Immature natural killer cell (primary cell): ENCODE data around the gene GPR75. TPM values are rescaled to one million over a fixed set of nuclear protein-coding genes. Genes with fewer than 3 reads are reported as not detected.
A peak's percentile ranks its signal among the peaks of the same experiment; 100 is the strongest.

Experiments used
- DNase-seq, 3 donors: peaks; one replicate each; pipeline ENCODE4 v3.0.0; 2022; ENCODE audit warnings: mixed read lengths in 1 of 3
- H3K27ac Mint-ChIP-seq, 6 donors: one replicate each; pipeline ENCODE4 v1.8.0; 2020; ENCODE audit warnings: mixed read lengths in 6 of 6, mild to moderate bottlenecking in 5 of 6, inconsistent platforms in 4 of 6, moderate library complexity in 3 of 6
- H3K27me3 Mint-ChIP-seq, 3 donors: one replicate each; pipeline ENCODE4 v1.8.0; 2020 to 2021; ENCODE audit warnings: low read depth in 3 of 3, mild to moderate bottlenecking in 3 of 3, mixed read lengths in 3 of 3, moderate library complexity in 3 of 3, inconsistent platforms in 1 of 3
- H3K36me3 Mint-ChIP-seq, 3 donors: one replicate each; pipeline ENCODE4 v1.8.0; 2020; ENCODE audit warnings: mixed read lengths in 3 of 3, inconsistent platforms in 2 of 3, mild to moderate bottlenecking in 2 of 3
- H3K4me1 Mint-ChIP-seq, 2 donors: one replicate each; pipeline ENCODE4 v1.8.0; 2020; ENCODE audit warnings: inconsistent platforms in 2 of 2, mild to moderate bottlenecking in 2 of 2, mixed read lengths in 2 of 2, moderate library complexity in 1 of 2
- H3K4me3 Mint-ChIP-seq, 5 donors: one replicate each; pipeline ENCODE4 v1.8.0; 2020; ENCODE audit warnings: mild to moderate bottlenecking in 5 of 5, mixed read lengths in 5 of 5, inconsistent platforms in 3 of 5, moderate library complexity in 3 of 5
- H3K9me3 Mint-ChIP-seq, 6 donors: one replicate each; pipeline ENCODE4 v1.8.0; 2020; ENCODE audit warnings: mild to moderate bottlenecking in 6 of 6, mixed read lengths in 6 of 6, inconsistent platforms in 4 of 6, moderate library complexity in 3 of 6
- polyA plus RNA-seq, 3 donors: library from polyadenylated mRNA; unstranded; fragments of 300-500 nt; fragmentation: Illumina TruSeq; gene quantifications; one replicate each; pipeline ENCODE4 v1.2.3, GENCODE V29; 2021

GPR75 gene
- polyA plus RNA-seq, 3 donors from 2014 or later: not detected

DNA sequence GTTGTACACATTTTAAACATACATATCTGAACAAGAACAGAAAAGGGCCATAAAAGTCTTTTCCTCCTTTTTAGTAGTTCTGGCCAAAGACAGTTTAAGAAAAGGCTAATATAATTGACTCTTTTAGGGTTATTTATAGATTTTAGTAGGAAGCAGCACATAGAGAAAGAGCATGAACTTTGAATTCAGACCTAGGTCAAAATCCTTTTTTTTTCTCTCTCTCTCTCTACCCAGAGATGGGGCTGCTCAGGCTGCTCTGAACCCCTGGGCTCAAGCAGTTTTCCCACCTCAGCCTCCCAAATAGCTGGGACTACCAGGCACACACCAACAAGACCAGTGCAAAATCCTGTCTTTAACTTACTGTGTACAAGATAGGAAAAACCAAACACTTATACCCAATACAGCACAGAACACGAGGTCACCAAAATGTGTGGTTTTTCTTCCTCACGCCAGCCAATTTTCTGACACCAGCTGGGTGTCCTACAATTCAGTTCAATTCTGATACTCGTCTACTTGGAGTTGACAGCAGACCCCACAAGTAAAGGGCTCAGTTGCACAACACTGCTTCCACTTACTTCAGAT lies 40.8 kb downstream of the GPR75 start:
- Mint-ChIP-seq H3K9me3 (no peaks in the 10 kb centered on the region), H3K4me1 (no peaks in the 10 kb centered on the region), H3K36me3 (peaks cover 12 to 34% (median 23%) of the 10 kb centered on the region in 3 donors), H3K27ac (peak overlapping the region in 3 of 6 donors; percentile 19 to 48 (median 24)), H3K27me3 (peaks cover 0 to 2% (median 1%) of the 10 kb centered on the region in 3 donors), H3K4me3 (no peak overlapping the region)
- no peak for DNase-seq

DNA sequence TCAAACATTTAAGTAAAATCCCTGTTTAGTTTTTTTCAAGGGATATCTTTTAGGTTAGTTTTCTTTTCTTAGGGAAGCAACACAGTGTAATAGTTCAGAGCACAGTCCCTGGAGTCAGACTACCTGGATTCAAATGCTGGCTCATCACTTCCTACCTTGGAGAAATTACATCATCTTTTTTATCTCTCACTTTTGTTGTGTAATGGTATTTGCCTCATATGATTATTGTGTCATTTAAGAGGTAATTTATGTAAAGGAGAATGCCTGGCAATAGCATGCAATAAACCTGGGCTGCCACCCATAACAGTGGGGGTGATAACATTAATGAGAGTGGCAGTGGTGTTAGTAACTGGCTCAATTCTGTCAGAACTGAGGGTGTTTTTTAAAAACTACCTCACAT lies 46.6 kb downstream of the GPR75 start:
- H3K4me1 Mint-ChIP-seq: no peaks in the 10 kb centered on the region
- H3K36me3 Mint-ChIP-seq: peaks cover 23 to 57% (median 26%) of the 10 kb centered on the region in 3 donors
- H3K27ac Mint-ChIP-seq: no peak overlapping the region

DNA sequence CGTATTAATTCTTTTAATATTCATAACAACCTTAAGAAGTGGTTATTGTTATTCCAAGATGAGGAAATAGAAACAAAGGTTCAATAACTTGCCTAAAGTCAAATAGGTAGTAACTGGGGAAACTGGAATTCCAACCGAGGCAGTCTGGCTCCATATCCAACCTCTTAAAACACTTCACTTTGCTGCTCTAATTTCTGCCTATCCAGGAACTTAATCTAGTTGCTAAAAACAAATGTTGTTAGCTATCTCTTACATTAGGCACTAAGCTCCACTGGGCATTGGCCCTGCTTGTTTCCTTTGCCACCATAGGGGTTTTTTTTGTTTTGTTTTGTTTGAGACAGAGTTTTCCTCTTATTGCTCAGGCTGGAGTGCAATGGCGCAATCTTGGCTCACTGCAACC lies 48.2 kb downstream of the GPR75 start:
- Mint-ChIP-seq H3K4me1 (no peaks in the 10 kb centered on the region), H3K27me3 (no peaks in the 10 kb centered on the region), H3K9me3 (no peaks in the 10 kb centered on the region), H3K4me3 (no peak overlapping the region), H3K36me3 (peaks cover 15 to 58% (median 16%) of the 10 kb centered on the region in 3 donors), H3K27ac (no peak overlapping the region)
- DNase-seq: no peak

More for the DNA sequence above, 46.6 kb downstream of the GPR75 start:
- DNase-seq: no peak
- Mint-ChIP-seq H3K27me3 (no peaks in the 10 kb centered on the region), H3K9me3 (no peaks in the 10 kb centered on the region), H3K4me3 (no peak overlapping the region)

Other genes starting within 250 kb of the GPR75 start
- 1 to 10 TPM; 2.3 to 4.3 (median 3.0) TPM for gene CHAC2, start 92.2 kb downstream of the GPR75 start, polyA plus RNA-seq
- gene ASB3, start 73.0 kb downstream of the GPR75 start, polyA plus RNA-seq: 10 to 100 TPM; 13.0 to 15.2 (median 13.4) TPM
- 10 to 100 TPM; 43.2 to 94.3 (median 46.0) TPM for gene ERLEC1, start 72.9 kb downstream of the GPR75 start, polyA plus RNA-seq
- 1 to 10 TPM; 1.8 to 8.8 (median 4.2) TPM for gene PSME4, start 111.0 kb upstream of the GPR75 start, polyA plus RNA-seq